ENCODE results near the gene ASIC4. TPM values are rescaled to one million over a fixed set of nuclear protein-coding genes. Genes with fewer than 3 reads are reported as not detected.

Gene ASIC4
- total RNA-seq, 2 experiments from 2014 or later: 0.73 to 0.74 TPM

DNA sequence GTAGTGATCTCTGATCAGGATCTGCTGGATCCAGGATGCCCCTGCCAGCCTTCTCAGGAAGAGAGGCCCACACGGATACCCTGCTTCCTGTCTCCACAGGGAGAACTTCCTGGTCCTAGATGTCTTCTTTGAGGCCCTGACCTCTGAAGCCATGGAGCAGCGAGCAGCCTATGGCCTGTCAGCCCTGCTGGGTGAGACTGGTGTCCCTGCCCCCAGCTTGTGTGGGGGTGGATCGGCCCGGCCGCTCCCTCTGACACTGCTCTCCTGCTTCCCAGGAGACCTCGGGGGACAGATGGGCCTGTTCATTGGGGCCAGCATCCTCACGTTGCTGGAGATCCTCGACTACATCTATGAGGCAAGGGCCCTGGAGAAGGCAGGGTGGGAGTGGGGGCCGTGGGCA is 22.7 kb downstream of the ASIC4 start:
- no peaks in the 10 kb centered on the region for H3K9me3 ChIP-seq (ENCODE audit: low read length)
- no peak for TF ChIP-seq EZH2phosphoT487 (IDR thresholded peaks at IDR 0.05; ENCODE audit: borderline replicate concordance, low read depth, low read length)
- TF ChIP-seq, protein P1, sequence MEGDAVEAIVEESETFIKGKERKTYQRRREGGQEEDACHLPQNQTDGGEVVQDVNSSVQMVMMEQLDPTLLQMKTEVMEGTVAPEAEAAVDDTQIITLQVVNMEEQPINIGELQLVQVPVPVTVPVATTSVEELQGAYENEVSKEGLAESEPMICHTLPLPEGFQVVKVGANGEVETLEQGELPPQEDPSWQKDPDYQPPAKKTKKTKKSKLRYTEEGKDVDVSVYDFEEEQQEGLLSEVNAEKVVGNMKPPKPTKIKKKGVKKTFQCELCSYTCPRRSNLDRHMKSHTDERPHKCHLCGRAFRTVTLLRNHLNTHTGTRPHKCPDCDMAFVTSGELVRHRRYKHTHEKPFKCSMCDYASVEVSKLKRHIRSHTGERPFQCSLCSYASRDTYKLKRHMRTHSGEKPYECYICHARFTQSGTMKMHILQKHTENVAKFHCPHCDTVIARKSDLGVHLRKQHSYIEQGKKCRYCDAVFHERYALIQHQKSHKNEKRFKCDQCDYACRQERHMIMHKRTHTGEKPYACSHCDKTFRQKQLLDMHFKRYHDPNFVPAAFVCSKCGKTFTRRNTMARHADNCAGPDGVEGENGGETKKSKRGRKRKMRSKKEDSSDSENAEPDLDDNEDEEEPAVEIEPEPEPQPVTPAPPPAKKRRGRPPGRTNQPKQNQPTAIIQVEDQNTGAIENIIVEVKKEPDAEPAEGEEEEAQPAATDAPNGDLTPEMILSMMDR (conservative IDR thresholded peaks at IDR 0.05; ENCODE audit: low read length): no peak
- no peak overlapping the region for H3K4me2 ChIP-seq (ENCODE audit: low read length)
- H3K36me3 ChIP-seq (ENCODE audit: insufficient read depth, low read length): peaks cover 24% of the 10 kb centered on the region
- no peaks in the 10 kb centered on the region for H3K4me1 ChIP-seq (ENCODE audit: insufficient read depth, low read length, poor library complexity, severe bottlenecking)
- no peak overlapping the region for H2AFZ ChIP-seq (ENCODE audit: low read length)
- no peak for DNase-seq (ENCODE audit: low spot score)
- no peak overlapping the region for H3K4me3 ChIP-seq (ENCODE audit: low read depth, low read length, poor library complexity, severe bottlenecking)
- intact Hi-C loops (cut with micrococcal nuclease; ENCODE audit: unreplicated experiment): no loop called here
- ChIA-PET CTCF (ENCODE audit: unreplicated experiment) (no interaction called here), POLR2A (no interaction called here)
- BruUV-seq (replicated peaks): no TSS peak
- 0 out of 2 replicates have a peak, but pooled peaks cover under 1% of the 10 kb centered on the region for H3K79me2 ChIP-seq (ENCODE audit: insufficient read depth, low read depth, low read length)
- H3K9me2 ChIP-seq (ENCODE audit: insufficient read depth, low read length): no peaks in the 10 kb centered on the region
- no peak overlapping the region for H3K27ac ChIP-seq (ENCODE audit: low read depth, low read length, poor library complexity, severe bottlenecking)
- H4K20me1 ChIP-seq (ENCODE audit: insufficient read depth, low read length): 0 out of 2 replicates have a peak, but pooled peaks cover 5% of the 10 kb centered on the region

DNA sequence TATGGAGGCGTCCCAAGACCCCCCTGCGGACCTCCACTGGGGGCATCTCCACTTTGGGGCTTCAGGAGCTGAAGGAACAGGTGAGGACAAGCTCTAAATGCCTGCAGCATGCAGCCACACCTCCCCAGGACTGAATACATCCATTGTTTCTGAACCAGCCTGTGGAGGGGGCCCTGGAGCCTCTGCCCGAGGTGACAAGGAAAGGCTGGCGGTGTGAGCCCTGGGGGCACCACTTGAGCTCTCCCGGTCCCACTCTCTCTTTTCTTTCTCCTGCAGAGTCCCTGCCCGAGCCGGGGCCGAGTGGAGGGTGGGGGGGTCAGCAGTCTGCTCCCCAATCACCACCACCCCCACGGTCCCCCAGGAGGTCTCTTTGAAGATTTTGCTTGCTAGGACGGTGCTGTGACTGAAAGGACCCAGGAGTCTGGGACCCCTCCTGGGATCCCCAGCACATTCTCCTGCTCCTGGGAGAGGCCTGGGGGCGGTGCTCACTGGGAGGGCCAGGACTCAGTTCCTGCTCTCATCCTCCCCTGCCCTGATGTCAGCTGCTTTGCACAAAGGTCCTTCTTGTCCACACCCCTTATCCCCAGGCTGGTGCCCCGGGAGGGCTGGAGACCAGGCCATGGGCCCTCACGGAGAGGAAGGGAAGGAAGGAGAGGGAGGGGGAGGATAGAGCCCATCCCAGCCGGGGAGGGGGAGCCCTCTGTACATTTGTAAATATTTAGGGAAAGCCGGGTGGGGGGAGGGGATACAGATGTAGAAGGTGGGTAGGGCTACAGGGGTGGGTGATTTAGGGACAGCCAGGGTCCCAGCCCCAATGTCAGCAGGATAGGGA is 23.6 kb downstream of the ASIC4 start:
- ChIA-PET POLR2A (interaction anchor here (0.6 kb wide), 1 partner anchor 42 kb away, joined by 3 read pairs; a partner anchor contains a TSS), CTCF (ENCODE audit: unreplicated experiment) (no interaction called here)
- Histone ChIP-seq H3K4me3 (ENCODE audit: low read depth, low read length, poor library complexity, severe bottlenecking) (no peak overlapping the region), H3K4me2 (ENCODE audit: low read length) (no peak overlapping the region), H3K9me2 (ENCODE audit: insufficient read depth, low read length) (no peaks in the 10 kb centered on the region), H3K79me2 (ENCODE audit: insufficient read depth, low read depth, low read length) (peaks cover 9% of the 10 kb centered on the region; the same call in 1 of the 2 replicates), H3K4me1 (ENCODE audit: insufficient read depth, low read length, poor library complexity, severe bottlenecking) (no peaks in the 10 kb centered on the region), H3K9me3 (ENCODE audit: low read length) (no peaks in the 10 kb centered on the region), H4K20me1 (ENCODE audit: insufficient read depth, low read length) (0 out of 2 replicates have a peak, but pooled peaks cover 5% of the 10 kb centered on the region), H3K27ac (ENCODE audit: low read depth, low read length, poor library complexity, severe bottlenecking) (no peak overlapping the region), H3K36me3 (ENCODE audit: insufficient read depth, low read length) (peaks cover 24% of the 10 kb centered on the region), H2AFZ (ENCODE audit: low read length) (no peak overlapping the region)
- no peak for DNase-seq (ENCODE audit: low spot score)
- BruUV-seq (replicated peaks): no TSS peak
- intact Hi-C loops (cut with micrococcal nuclease; ENCODE audit: unreplicated experiment): no loop called here
- TF ChIP-seq EZH2phosphoT487 (IDR thresholded peaks at IDR 0.05; ENCODE audit: borderline replicate concordance, low read depth, low read length): no peak
- TF ChIP-seq, protein P1 (conservative IDR thresholded peaks at IDR 0.05; ENCODE audit: low read length): no peak

DNA sequence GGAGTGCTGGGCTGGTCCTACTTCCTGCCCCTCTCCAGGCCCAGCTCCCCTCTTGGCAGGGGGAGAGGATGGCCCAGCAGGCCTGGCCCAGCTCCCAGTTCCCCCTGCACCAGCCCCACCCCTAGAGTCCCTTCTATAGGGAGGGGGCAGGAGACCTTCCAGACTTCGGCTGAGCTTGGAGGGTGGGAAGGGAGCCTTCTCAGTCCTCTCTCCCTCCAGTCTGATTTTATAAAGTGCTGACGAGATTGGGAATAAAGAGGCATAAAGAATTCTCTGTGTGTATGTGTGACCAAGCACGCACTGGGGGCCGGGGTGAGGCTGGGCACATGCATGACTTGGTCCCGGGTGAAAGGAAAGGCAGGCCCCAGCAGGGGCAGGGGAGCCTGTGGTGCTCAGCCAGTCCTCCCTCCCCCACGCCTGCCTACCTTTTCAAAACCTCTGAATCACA is 24.2 kb downstream of the ASIC4 start:
- Histone ChIP-seq H2AFZ (ENCODE audit: low read length) (no peak overlapping the region), H3K36me3 (ENCODE audit: insufficient read depth, low read length) (peaks cover 24% of the 10 kb centered on the region), H3K79me2 (ENCODE audit: insufficient read depth, low read depth, low read length) (peaks cover 9% of the 10 kb centered on the region; the same call in 1 of the 2 replicates), H3K9me2 (ENCODE audit: insufficient read depth, low read length) (no peaks in the 10 kb centered on the region), H3K27ac (ENCODE audit: low read depth, low read length, poor library complexity, severe bottlenecking) (no peak overlapping the region), H3K4me2 (ENCODE audit: low read length) (no peak overlapping the region), H3K4me3 (ENCODE audit: low read depth, low read length, poor library complexity, severe bottlenecking) (no peak overlapping the region), H4K20me1 (ENCODE audit: insufficient read depth, low read length) (0 out of 2 replicates have a peak, but pooled peaks cover 5% of the 10 kb centered on the region), H3K9me3 (ENCODE audit: low read length) (no peaks in the 10 kb centered on the region), H3K4me1 (ENCODE audit: insufficient read depth, low read length, poor library complexity, severe bottlenecking) (no peaks in the 10 kb centered on the region)
- no TSS peak for BruUV-seq (replicated peaks)
- no peak for DNase-seq (ENCODE audit: low spot score)
- CTCF ChIA-PET (ENCODE audit: unreplicated experiment): no interaction called here
- TF ChIP-seq, protein P1 (conservative IDR thresholded peaks at IDR 0.05; ENCODE audit: low read length): no peak
- no peak for TF ChIP-seq EZH2phosphoT487 (IDR thresholded peaks at IDR 0.05; ENCODE audit: borderline replicate concordance, low read depth, low read length)
- POLR2A ChIA-PET: no interaction called here
- intact Hi-C loops (cut with micrococcal nuclease; ENCODE audit: unreplicated experiment): no loop called here

All from OCI-LY7 (cell line).